Measurements from ENCODE around the gene HADH.
"Not testable (repeated sequence)": the region's sequence is repeated elsewhere in the genome, so short reads cannot be mapped to it uniquely, and the experiment has no call there.

The HADH gene

DNA sequence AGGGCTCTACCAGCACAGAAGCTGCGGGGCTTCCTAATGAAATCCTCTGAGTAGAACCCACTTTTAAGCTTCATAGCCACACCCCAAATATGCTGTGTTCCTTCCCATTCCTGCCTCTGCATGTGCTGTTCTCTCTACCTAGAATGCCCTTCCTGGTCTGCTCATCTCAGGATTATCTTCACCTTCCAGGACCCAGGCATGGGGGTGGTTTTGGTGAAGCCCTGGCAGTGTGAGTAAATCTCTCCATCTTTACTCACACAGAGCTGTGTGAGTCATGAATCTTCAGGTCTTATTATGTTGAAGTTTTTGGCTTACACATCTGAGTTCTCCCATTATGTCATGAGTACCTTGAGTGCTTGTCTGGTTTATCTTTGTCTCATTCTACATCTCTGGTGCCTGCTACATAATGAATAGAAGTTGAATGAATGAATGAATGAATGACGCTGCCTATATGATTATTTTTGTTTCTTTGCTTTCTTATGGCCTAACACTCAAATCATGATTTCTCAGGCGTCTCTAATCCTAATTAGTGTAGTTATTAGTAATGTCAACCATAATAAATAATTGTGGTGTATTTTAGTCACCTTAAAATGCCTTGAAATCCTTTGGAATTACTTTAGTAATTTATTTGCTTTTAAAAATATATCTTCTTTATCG lies 41.9 kb downstream of the HADH start:
- no peak for DNase-seq (ENCODE audit: low read depth in 2 of 2)

DNA sequence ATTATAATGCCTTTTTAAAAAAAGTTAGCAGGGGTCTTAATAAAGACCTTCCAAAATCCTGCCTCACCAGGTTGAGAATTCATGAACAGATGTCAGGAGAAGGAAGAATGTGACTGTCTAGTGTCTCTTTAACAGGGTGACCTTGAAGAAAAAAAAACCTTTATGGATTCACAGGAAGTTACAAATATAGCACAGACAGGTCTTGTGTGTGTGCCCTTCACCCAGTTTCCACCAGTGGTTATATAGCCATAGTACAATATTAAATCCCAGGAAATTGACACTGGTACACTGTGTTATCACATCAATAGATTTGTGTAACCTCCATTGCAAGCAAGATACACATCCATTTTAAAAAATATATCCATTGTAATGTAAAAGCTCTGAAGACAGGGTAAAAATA lies 43.7 kb downstream of the HADH start:
- DNase-seq (ENCODE audit: low read depth in 2 of 2): no peak

DNA sequence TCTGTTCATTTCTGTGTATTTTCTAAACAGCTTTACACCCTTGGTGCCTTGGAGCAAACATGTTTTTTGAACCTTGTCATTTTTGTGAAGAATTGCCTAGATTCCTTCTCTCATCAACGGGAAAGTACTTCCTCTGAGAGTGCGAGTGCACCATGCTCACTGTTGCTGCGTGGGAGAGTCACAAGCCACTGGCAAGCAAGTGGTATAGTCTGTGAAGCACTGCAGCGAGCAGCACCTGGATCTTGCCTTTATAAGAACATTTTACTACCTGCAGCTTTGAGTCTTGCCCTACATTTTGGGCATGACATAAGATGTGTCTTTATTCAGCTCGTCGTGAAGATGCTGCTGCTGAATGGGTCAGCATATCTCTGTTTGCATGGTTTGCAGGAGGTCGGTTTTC lies 44.9 kb downstream of the HADH start:
- DNase-seq (ENCODE audit: low read depth in 2 of 2): no peak

DNA sequence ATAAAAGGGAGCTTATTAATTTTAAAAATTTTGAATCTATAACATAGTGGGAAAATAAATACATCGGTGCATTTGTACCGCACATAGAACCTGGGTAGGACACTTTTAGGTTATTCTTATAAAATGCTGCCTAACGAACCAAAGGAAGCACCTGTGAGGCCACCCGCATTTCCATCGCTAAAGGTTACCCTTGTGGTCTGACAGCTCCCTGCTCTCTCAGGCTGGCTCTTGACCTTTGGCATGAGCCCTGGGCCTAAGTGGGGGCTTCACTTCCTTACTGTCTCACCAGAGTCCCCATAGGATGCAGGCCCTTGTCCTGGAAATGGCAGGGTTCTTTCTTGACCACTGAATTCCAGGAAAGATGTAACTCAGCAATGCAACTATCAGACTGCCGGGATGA lies 46.0 kb downstream of the HADH start:
- no peak for DNase-seq (ENCODE audit: low read depth in 2 of 2)

- DNase-seq (ENCODE audit: low read depth in 2 of 2): peak in 1 of 2 donors; percentile 52
Observed at GRCh38 chr4:108036213-108036612, 46.5 kb downstream of the HADH start.

GRCh38 chr4:108037884-108038283 lies 48.2 kb downstream of the HADH start:
- DNase-seq (ENCODE audit: low read depth in 2 of 2): no peak

GRCh38 chr4:108042927-108043326 lies 53.2 kb downstream of the HADH start:
- no peak for DNase-seq (ENCODE audit: low read depth in 2 of 2)

- no peak for DNase-seq (ENCODE audit: low read depth in 2 of 2)
Observed at GRCh38 chr4:108043526-108043925, 53.8 kb downstream of the HADH start.

- DNase-seq (ENCODE audit: low read depth in 2 of 2): no peak
Observed at GRCh38 chr4:108044951-108045686, 55.4 kb downstream of the HADH start.

DNA sequence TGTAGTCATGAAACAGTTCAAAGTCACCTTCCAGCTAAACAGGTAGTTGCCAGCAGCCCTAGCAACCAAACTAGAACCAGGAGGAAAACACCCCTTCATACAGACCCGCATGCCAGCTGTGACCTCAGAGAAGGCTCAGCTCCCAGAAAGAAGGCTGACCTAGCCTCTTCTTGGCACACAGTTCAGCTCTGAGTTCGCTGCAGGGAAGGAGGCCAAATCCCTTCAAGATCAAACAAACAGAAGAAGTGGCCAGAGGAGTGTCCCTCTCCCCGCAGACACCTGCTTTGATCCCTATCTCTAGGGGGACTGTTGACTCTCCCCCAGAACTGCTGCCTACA lies 56.0 kb downstream of the HADH start:
- no peak for DNase-seq (ENCODE audit: low read depth in 2 of 2)

GRCh38 chr4:108047199-108047598 lies 57.5 kb downstream of the HADH start:
- no peak for DNase-seq (ENCODE audit: low read depth in 2 of 2)

- DNase-seq (ENCODE audit: low read depth in 2 of 2): no peak
Observed at GRCh38 chr4:108048157-108048556, 58.5 kb downstream of the HADH start.

GRCh38 chr4:108048997-108049396 lies 59.3 kb downstream of the HADH start:
- no peak for DNase-seq (ENCODE audit: low read depth in 2 of 2)

- DNase-seq (ENCODE audit: low read depth in 2 of 2): no peak
Observed at GRCh38 chr4:108049406-108049805, 59.7 kb downstream of the HADH start.

- DNase-seq (ENCODE audit: low read depth in 2 of 2): not testable (repeated sequence)
Observed at GRCh38 chr4:108050166-108051111, 60.8 kb downstream of the HADH start.

GRCh38 chr4:108051343-108051742 lies 61.7 kb downstream of the HADH start:
- no peak for DNase-seq (ENCODE audit: low read depth in 2 of 2)

- DNase-seq (ENCODE audit: low read depth in 2 of 2): no peak
Observed at GRCh38 chr4:108052558-108053120, 63.0 kb downstream of the HADH start.

GRCh38 chr4:108053251-108053711 lies 63.6 kb downstream of the HADH start:
- DNase-seq (ENCODE audit: low read depth in 2 of 2): no peak

DNA sequence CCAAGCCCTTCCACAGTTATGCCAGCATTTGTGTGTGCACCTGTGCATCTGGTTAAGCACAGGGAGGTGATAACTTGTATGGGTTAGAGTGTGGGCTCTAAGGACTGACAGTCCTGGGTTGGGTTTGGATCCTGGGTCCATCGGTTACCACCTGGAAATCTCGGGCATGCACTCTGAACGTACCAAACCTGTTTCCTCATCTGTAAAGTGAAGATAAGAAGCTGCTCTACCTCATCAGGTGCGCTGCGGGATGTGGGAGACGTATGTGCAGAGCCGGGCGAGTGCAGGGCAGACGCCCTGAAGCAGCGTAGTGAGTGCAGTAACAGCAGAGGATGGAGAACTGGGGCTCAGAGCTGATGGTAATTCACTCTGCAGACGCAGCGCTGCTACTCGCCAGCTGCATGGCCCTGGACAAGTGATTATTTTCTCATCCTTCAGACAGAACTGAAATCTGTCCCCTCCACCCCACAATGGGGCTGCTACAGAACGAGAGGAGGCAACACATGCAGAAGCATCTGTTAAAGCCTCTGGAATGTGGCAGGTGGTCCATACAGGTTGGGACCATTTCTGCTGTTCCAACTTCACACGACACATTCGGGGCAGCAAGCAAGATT lies 64.4 kb downstream of the HADH start:
- no peak for DNase-seq (ENCODE audit: low read depth in 2 of 2)

DNA sequence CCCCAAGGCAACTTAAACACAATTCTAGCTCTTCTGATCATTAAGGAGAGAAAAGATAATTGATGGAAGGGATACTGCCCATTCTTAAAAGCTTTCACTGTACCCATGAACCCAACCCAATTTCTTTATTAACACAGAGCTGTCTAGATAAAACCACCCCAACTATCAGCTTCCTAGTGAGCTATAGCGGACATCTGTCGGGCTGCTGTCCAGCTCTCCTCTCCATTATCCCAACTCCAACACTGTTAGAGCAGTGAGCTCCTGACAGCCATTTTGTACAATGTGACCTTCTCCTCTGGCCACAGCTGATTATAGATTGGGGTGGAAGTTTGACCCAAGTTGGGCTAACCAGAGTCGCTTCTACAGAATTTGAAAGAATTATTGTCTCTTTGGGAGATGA lies 66.1 kb downstream of the HADH start:
- DNase-seq (ENCODE audit: low read depth in 2 of 2): no peak

GRCh38 chr4:108056418-108056817 lies 66.7 kb downstream of the HADH start:
- no peak for DNase-seq (ENCODE audit: low read depth in 2 of 2)
